Measurements from ENCODE around the gene ARID1B.
"Not testable (repeated sequence)": the region's sequence is repeated elsewhere in the genome, so short reads cannot be mapped to it uniquely, and the experiment has no call there.

ARID1B gene

DNA sequence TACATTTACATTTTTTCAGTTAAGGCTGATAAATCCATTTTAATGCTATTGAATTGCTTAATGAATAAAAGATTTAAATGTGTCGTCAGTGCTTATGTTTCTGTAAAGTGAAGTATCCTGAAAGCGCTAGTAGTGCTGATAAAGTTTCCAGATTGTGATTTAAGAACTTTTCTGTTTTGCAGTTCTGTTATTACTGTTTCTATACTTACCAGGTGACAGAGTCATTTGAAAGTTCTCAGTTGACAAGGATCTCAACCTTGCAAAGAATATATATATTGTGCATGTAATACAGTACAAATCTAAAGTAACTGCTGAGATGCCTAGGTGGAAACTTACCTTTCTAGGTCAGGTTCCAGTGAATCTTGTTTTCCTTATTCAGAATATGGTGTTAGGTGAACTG lies 201.8 kb downstream of the ARID1B start:
- TF ChIP-seq, protein P1, sequence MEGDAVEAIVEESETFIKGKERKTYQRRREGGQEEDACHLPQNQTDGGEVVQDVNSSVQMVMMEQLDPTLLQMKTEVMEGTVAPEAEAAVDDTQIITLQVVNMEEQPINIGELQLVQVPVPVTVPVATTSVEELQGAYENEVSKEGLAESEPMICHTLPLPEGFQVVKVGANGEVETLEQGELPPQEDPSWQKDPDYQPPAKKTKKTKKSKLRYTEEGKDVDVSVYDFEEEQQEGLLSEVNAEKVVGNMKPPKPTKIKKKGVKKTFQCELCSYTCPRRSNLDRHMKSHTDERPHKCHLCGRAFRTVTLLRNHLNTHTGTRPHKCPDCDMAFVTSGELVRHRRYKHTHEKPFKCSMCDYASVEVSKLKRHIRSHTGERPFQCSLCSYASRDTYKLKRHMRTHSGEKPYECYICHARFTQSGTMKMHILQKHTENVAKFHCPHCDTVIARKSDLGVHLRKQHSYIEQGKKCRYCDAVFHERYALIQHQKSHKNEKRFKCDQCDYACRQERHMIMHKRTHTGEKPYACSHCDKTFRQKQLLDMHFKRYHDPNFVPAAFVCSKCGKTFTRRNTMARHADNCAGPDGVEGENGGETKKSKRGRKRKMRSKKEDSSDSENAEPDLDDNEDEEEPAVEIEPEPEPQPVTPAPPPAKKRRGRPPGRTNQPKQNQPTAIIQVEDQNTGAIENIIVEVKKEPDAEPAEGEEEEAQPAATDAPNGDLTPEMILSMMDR (conservative IDR thresholded peaks at IDR 0.05; ENCODE audit: low read depth, low read length): no peak
- DNase-seq (ENCODE audit: low read depth): no peak
- no peak overlapping the region for H3K4me3 ChIP-seq (ENCODE audit: low read depth, low read length)

DNA sequence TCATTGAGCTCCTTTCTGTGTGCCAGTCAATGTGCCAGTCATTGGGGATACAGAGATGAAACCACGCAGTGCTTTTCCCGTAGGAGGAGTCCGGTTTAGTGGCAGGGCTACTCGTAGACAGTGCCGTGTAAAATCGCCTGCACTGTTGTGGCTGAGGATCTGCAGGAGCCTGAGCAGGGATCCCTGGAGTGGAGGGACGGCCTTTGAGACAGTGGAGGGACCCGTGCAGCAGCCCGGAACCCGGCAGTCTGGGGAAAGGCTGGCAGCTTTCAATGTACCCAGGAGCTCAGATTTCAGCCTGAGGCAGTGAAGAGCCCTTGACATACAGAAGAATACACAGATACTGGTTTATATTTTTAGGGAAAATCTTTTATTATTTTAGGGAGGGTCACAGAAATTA lies 203.3 kb downstream of the ARID1B start:
- TF ChIP-seq, protein P1 (conservative IDR thresholded peaks at IDR 0.05; ENCODE audit: low read depth, low read length): no peak
- no peak overlapping the region for H3K4me3 ChIP-seq (ENCODE audit: low read depth, low read length)
- DNase-seq (ENCODE audit: low read depth): no peak

DNA sequence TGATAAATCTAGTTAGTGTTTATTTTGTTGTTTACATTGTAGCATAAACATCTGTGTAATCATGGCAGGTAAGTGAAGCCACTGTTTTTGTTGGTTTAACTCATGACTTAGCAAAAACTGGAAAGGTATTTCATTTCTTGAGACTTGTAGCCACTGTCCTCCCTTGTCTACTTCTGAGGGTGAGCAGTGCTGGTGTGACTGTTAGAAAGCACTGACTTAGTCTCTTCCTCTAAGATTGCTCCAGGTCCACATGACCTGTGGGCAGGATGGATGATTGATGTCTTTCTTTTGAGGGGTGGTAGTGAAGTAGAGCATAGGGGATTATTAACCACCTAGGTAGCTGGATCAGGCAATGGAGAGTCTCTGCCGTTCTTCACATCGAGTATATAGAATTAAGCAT lies 203.8 kb downstream of the ARID1B start:
- TF ChIP-seq, protein P1 (conservative IDR thresholded peaks at IDR 0.05; ENCODE audit: low read depth, low read length): no peak
- no peak for DNase-seq (ENCODE audit: low read depth)
- H3K4me3 ChIP-seq (ENCODE audit: low read depth, low read length): no peak overlapping the region

DNA sequence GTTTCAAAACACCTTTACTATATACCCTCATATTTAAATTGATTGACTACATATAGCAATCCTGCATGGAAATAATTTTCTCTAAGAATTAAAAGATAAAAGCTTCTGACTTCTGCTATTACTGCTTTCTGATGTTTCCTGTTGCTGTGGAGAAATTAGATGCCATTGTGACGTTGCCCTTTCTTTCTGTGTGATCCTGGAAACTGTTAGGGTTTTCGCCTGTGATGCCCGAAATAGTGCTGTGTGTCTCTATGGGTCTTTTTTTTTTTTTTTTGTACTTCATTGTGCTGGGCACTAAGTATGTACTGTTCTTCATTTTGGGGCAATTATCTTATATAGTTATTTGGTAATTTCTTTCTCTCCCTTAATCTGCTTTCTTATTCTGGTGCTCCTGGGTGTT lies 205.0 kb downstream of the ARID1B start:
- no peak for DNase-seq (ENCODE audit: low read depth)
- TF ChIP-seq, protein P1 (conservative IDR thresholded peaks at IDR 0.05; ENCODE audit: low read depth, low read length): no peak
- no peak overlapping the region for H3K4me3 ChIP-seq (ENCODE audit: low read depth, low read length)

DNA sequence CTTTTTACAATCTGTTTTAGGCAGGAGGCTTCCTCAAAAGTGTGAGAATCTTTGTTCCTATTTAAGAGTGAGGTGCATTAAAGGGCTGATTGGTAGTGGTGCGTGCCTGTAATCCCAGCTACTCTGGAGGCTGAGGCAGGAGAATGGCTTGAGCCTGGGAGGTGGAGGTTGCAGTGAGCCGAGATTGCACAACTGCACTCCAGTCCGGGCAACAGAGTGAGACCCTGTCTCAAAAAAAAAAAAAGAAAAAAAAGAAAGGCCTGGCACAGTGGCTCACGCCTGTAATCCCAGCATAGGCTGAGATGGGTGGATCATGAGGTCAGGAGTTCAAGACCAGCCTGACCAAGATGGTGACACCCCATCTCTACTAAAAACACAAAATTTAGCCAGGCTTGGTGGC lies 205.7 kb downstream of the ARID1B start:
- not testable (repeated sequence) for H3K4me3 ChIP-seq (ENCODE audit: low read depth, low read length); DNase-seq (ENCODE audit: low read depth)

DNA sequence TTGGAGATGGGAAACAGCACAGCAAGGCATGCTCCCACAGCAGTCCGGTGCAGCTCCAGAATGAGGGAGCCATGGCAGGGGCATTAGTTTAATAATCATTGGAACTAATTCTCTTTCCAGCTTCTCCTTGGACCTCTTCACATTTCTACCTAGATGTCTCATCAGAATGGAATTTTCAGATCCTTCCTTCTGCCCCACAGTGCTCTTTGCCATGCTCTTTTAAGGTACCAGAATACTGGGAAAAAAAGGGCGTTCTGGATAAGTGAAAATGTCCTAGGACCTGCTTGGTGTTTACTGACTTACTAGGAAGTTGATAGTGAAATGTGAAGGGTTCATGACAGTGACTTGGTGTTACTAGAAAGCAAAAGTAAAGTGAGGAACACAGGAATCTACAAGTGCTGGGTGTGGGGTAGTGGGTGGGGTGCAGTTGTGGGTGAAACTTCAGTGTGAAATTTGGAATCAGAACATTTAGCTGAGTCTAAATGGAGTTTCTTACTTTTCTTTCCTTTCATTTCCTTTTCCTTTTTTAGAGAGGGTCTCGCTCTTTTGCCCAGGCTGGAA lies 207.1 kb downstream of the ARID1B start:
- TF ChIP-seq, protein P1 (conservative IDR thresholded peaks at IDR 0.05; ENCODE audit: low read depth, low read length): no peak
- no peak for DNase-seq (ENCODE audit: low read depth)
- H3K4me3 ChIP-seq (ENCODE audit: low read depth, low read length): no peak overlapping the region

DNA sequence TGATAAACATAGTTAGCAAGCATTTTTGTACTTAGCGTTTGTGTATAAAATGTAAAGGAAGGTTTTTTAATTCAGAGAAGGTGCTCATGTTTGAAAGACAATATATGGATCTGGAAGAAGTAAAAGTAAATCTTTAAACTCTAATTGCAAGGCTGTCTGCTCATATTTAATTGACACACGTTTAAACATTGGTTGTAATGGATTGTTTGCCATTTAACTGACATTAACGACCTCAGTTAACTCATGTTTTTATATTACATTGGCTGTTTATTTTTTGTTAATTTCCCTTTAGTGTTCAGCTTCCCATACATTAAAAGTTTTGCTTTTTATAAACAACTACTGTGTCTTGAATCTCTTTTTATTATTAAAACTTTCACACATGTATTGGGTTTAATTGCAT lies 208.1 kb downstream of the ARID1B start:
- TF ChIP-seq, protein P1 (conservative IDR thresholded peaks at IDR 0.05; ENCODE audit: low read depth, low read length): no peak
- no peak overlapping the region for H3K4me3 ChIP-seq (ENCODE audit: low read depth, low read length)
- no peak for DNase-seq (ENCODE audit: low read depth)

All from choroid plexus epithelial cell (primary cell).